Chondrocyte (in vitro differentiated cells): ENCODE data around the gene PM20D1. TPM values are rescaled to one million over a fixed set of nuclear protein-coding genes. Genes with fewer than 3 reads are reported as not detected.

Source experiments
- DNase-seq: peaks from one replicate; pipeline ENCODE4 v3.0.0; 2021; ENCODE audit warnings: mixed read lengths, low spot score
- H3K27ac Mint-ChIP-seq: one replicate; pipeline ENCODE4 v1.8.0; 2021; ENCODE audit warnings: mild to moderate bottlenecking, moderate library complexity, mixed read lengths; ENCODE audit not compliant: unreplicated experiment
- H3K27me3 Mint-ChIP-seq: 2 replicates; pipeline ENCODE4 v1.8.0; 2021; ENCODE audit warnings: low read depth, mixed read lengths
- H3K36me3 Mint-ChIP-seq: 2 replicates; pipeline ENCODE4 v1.8.0; 2021; ENCODE audit warnings: low read depth, mixed read lengths
- H3K4me1 Mint-ChIP-seq: 2 replicates; pipeline ENCODE4 v1.8.0; 2021; ENCODE audit warnings: low read depth, mild to moderate bottlenecking, mixed read lengths
- H3K4me3 Mint-ChIP-seq: one replicate; pipeline ENCODE4 v1.8.0; 2021; ENCODE audit warnings: mild to moderate bottlenecking, moderate library complexity, mixed read lengths; ENCODE audit not compliant: unreplicated experiment
- H3K9me3 Mint-ChIP-seq: 2 replicates; pipeline ENCODE4 v1.8.0; 2021; ENCODE audit warnings: low read depth, mixed read lengths
- CTCF ChIP-seq: fragments of 200-600 bp; sonication (generic); IDR thresholded peaks from 2 replicates; pipeline ENCODE4 v1.5.0; 2021; ENCODE audit warnings: antibody characterized with exemption, mild to moderate bottlenecking, moderate library complexity
- total RNA-seq: library from RNA; stranded (reverse); gene quantifications from 3 replicates; pipeline ENCODE4 v1.2.1, GENCODE V29; 2021

The PM20D1 gene
- total RNA-seq, 1 donor from 2014 or later: not detected

- H3K4me1 Mint-ChIP-seq: peaks cover 6% of the 10 kb centered on the region
- no peak for DNase-seq
- no peaks in the 10 kb centered on the region for H3K36me3 Mint-ChIP-seq
- TF ChIP-seq CTCF: no peak
- no peak overlapping the region for H3K27ac Mint-ChIP-seq
- no peak overlapping the region for H3K4me3 Mint-ChIP-seq
- no peaks in the 10 kb centered on the region for H3K27me3 Mint-ChIP-seq
- H3K9me3 Mint-ChIP-seq: no peaks in the 10 kb centered on the region
Observed at GRCh38 chr1:205843036-205843859, 6.7 kb downstream of the PM20D1 start.

- TF ChIP-seq CTCF: no peak
- Mint-ChIP-seq H3K4me3 (no peak overlapping the region), H3K9me3 (no peaks in the 10 kb centered on the region), H3K36me3 (no peaks in the 10 kb centered on the region), H3K27me3 (no peaks in the 10 kb centered on the region), H3K27ac (no peak overlapping the region), H3K4me1 (peaks cover 13% of the 10 kb centered on the region)
- DNase-seq: no peak
Observed at GRCh38 chr1:205842229-205842628, 7.7 kb downstream of the PM20D1 start.

GRCh38 chr1:205840146-205840923, 9.6 kb downstream of the PM20D1 start:
- Mint-ChIP-seq H3K27ac (no peak overlapping the region), H3K36me3 (no peaks in the 10 kb centered on the region), H3K4me1 (peaks cover 13% of the 10 kb centered on the region), H3K27me3 (no peaks in the 10 kb centered on the region), H3K9me3 (no peaks in the 10 kb centered on the region), H3K4me3 (no peak overlapping the region)
- DNase-seq: no peak
- TF ChIP-seq CTCF: no peak

GRCh38 chr1:205837382-205837970, 12.5 kb downstream of the PM20D1 start:
- no peak overlapping the region for H3K4me3 Mint-ChIP-seq
- H3K4me1 Mint-ChIP-seq: peaks cover 13% of the 10 kb centered on the region
- H3K9me3 Mint-ChIP-seq: no peaks in the 10 kb centered on the region
- TF ChIP-seq CTCF: no peak
- H3K27me3 Mint-ChIP-seq: no peaks in the 10 kb centered on the region
- no peak overlapping the region for H3K27ac Mint-ChIP-seq
- no peaks in the 10 kb centered on the region for H3K36me3 Mint-ChIP-seq
- no peak for DNase-seq

GRCh38 chr1:205834751-205835150, 15.2 kb downstream of the PM20D1 start:
- no peak for TF ChIP-seq CTCF
- peaks cover 13% of the 10 kb centered on the region for H3K4me1 Mint-ChIP-seq
- H3K4me3 Mint-ChIP-seq: no peak overlapping the region
- no peaks in the 10 kb centered on the region for H3K9me3 Mint-ChIP-seq
- no peaks in the 10 kb centered on the region for H3K36me3 Mint-ChIP-seq
- no peaks in the 10 kb centered on the region for H3K27me3 Mint-ChIP-seq
- H3K27ac Mint-ChIP-seq: no peak overlapping the region
- no peak for DNase-seq
